Parathyroid adenoma (tissue), 2 donors: Measurements from ENCODE around the gene TBCD.

Experiments used
- H2AFZ ChIP-seq: fragments of 300-600 bp; sonication (generic); one replicate; pipeline ENCODE4 v1.7.0; 2017; ENCODE audit warnings: antibody characterized with exemption, mild to moderate bottlenecking
- H3K27ac ChIP-seq: fragments of 300-600 bp; sonication (generic); one replicate; pipeline ENCODE4 v1.7.0; 2017
- H3K27me3 ChIP-seq: fragments of 300-600 bp; sonication (generic); one replicate; pipeline ENCODE4 v1.7.0; 2017; ENCODE audit warnings: low read length; ENCODE audit not compliant: control insufficient read depth, insufficient read depth
- H3K36me3 ChIP-seq: fragments of 300-600 bp; sonication (generic); one replicate; pipeline ENCODE4 v1.7.0; 2017; ENCODE audit warnings: low read length; ENCODE audit not compliant: control insufficient read depth, insufficient read depth
- H3K4me1 ChIP-seq: fragments of 300-600 bp; sonication (generic); one replicate; pipeline ENCODE4 v1.7.0; 2017; ENCODE audit warnings: control low read depth
- H3K4me2 ChIP-seq: fragments of 300-600 bp; sonication (generic); one replicate; pipeline ENCODE4 v1.7.0; 2017; ENCODE audit warnings: low read length
- H3K4me3 ChIP-seq: fragments of 300-600 bp; sonication (generic); one replicate; pipeline ENCODE4 v1.7.0; 2017; ENCODE audit warnings: low read depth, low read length
- H3K79me2 ChIP-seq: fragments of 300-600 bp; sonication (generic); one replicate; pipeline ENCODE4 v1.7.0; 2017; ENCODE audit warnings: control low read depth
- H3K9ac ChIP-seq: fragments of 300-600 bp; sonication (generic); one replicate; pipeline ENCODE4 v1.7.0; 2017; ENCODE audit warnings: mild to moderate bottlenecking
- H3K9me3 ChIP-seq: fragments of 300-600 bp; sonication (generic); one replicate; pipeline ENCODE4 v1.7.0; 2017; ENCODE audit warnings: low read length; ENCODE audit not compliant: control insufficient read depth
- CTCF ChIP-seq: fragments of 300-600 bp; sonication (generic); IDR thresholded peaks from one replicate; pipeline ENCODE4 v1.7.0; 2017; ENCODE audit warnings: antibody characterized with exemption, mild to moderate bottlenecking
- donor health status: primary hyperparathyroidism.

TBCD gene

GRCh38 chr17:82845163-82845807 is 93.4 kb downstream of the TBCD start:
- no peak for TF ChIP-seq CTCF
- H3K9me3 ChIP-seq = no peaks in the 10 kb centered on the region
- no peak overlapping the region for H3K9ac ChIP-seq
- peaks cover 5% of the 10 kb centered on the region for H3K4me1 ChIP-seq
- peak overlapping the region; percentile 54 for H3K27ac ChIP-seq
- H3K27me3 ChIP-seq = no peaks in the 10 kb centered on the region
- no peak overlapping the region for H3K4me3 ChIP-seq
- no peaks in the 10 kb centered on the region for H3K36me3 ChIP-seq
- no peak overlapping the region for H2AFZ ChIP-seq
- peak overlapping the region; percentile 9 for H3K4me2 ChIP-seq
- peaks cover 23% of the 10 kb centered on the region for H3K79me2 ChIP-seq

- Histone ChIP-seq H3K4me2 (no peak overlapping the region), H3K36me3 (no peaks in the 10 kb centered on the region), H3K4me3 (no peak overlapping the region), H3K4me1 (no peaks in the 10 kb centered on the region), H3K9ac (no peak overlapping the region), H3K27me3 (no peaks in the 10 kb centered on the region), H3K27ac (peak overlapping the region; percentile 49), H3K9me3 (no peaks in the 10 kb centered on the region), H2AFZ (no peak overlapping the region), H3K79me2 (peaks cover 23% of the 10 kb centered on the region)
- no peak for TF ChIP-seq CTCF
Observed at GRCh38 chr17:82846061-82846691, 94.3 kb downstream of the TBCD start.

- no peaks in the 10 kb centered on the region for H3K27me3 ChIP-seq
- H3K9me3 ChIP-seq = no peaks in the 10 kb centered on the region
- no peak overlapping the region for H2AFZ ChIP-seq
- H3K4me1 ChIP-seq = no peaks in the 10 kb centered on the region
- no peak overlapping the region for H3K9ac ChIP-seq
- TF ChIP-seq CTCF = no peak
- H3K36me3 ChIP-seq = no peaks in the 10 kb centered on the region
- H3K4me2 ChIP-seq = peak overlapping the region; percentile 53
- H3K79me2 ChIP-seq = peaks cover 23% of the 10 kb centered on the region
- H3K27ac ChIP-seq = peak overlapping the region; percentile 39
- peak overlapping the region; percentile 16 for H3K4me3 ChIP-seq
Observed at GRCh38 chr17:82848022-82848592, 96.2 kb downstream of the TBCD start.

GRCh38 chr17:82849076-82849945 is 97.4 kb downstream of the TBCD start:
- no peak for TF ChIP-seq CTCF
- no peaks in the 10 kb centered on the region for H3K9me3 ChIP-seq
- no peaks in the 10 kb centered on the region for H3K4me1 ChIP-seq
- no peak overlapping the region for H3K9ac ChIP-seq
- H3K79me2 ChIP-seq = peaks cover 20% of the 10 kb centered on the region
- H3K36me3 ChIP-seq = no peaks in the 10 kb centered on the region
- no peak overlapping the region for H3K4me3 ChIP-seq
- no peak overlapping the region for H3K4me2 ChIP-seq
- no peak overlapping the region for H3K27ac ChIP-seq
- no peaks in the 10 kb centered on the region for H3K27me3 ChIP-seq
- H2AFZ ChIP-seq = no peak overlapping the region
